G401 (cell line): ENCODE results near the gene CAMSAP3. TPM values are rescaled to one million over a fixed set of nuclear protein-coding genes. Genes with fewer than 3 reads are reported as not detected.

Source experiments
- DNase-seq: peaks from one replicate; pipeline ENCODE4 v3.0.0-alpha.2; 2015; ENCODE audit warnings: low spot score
- in situ Hi-C: cut with HindIII; loops from 2 replicates; pipeline ENCODE4 v1.10.0; 2016; ENCODE audit warnings: low sequenced_read_pairs, mixed read lengths
- total RNA-seq: library from RNA; depleted of rRNA; stranded (reverse); fragments of >200 nt; shearing (Covaris generic); gene quantifications from 2 replicates; pipeline ENCODE4 v1.2.3, GENCODE V29; 2014

The CAMSAP3 gene
- total RNA-seq, 1 experiment from 2014 or later: 3.3 TPM

DNA sequence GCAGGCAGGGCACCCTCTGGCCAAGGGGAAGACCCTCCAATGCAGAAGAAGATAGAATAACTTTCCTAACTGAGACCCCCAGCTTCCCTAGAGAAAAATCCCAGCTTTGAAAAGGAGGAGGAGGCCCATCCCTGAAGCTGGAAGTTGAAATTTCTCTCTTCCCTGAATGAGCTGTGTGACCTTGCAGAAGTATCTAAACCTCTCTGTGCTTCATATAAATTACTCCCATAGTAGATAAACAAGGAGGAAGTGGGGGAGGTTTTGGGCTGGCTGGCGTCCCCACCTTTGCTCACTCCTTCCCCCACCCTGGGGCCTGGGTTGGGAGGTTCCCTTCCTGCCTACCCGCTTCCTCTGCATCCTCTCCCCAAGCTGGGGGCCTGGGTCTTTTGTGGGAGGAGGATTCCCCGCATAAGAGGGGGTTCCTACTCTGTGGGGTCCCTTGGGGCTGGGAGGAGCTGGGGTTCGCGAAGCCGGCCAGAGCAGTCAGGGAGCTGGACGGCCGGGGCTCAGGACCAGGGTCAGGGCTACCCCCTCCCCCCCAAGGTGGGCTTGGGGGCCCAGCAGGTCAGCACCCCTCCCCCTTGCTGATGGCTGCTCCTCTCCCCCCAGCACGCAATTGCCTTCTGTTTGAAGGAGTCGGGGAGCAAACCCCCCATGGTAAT, 11.7 kb downstream of the CAMSAP3 start:
- in situ Hi-C loops: no loop called here
- no peak for DNase-seq

DNA sequence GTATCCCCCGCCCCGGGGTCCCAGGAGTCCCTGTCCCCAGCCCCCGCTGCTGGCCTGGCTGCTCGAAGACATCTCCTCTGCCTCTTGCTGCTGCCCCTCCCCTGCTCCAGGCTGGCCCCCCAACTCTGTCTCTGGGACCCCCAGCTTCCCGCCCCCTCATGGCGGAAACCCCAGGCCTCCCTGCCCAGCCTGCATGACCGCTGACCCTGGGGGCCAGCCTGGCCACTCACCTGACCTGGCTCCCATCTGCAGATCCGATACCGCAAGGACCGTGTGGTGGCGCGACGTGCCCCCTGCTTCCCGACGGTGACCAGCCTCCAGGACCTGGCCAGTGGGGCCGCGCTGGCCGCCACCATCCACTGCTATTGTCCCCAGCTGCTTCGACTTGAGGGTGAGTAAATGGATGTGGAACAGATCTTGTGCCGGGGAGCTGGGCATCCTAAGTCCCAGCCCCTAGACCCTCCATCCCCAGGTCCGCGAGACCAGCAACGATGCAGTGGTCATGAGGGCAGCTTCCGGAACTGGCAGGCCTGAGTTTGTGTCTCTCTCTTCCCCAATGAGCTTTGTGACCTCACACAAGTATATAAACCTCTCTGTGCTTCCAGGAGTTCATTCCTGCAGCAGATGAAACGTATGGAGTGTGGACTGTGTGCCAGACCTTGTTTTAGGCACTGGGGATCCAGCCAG, 12.4 kb downstream of the CAMSAP3 start:
- DNase-seq: no peak
- in situ Hi-C loops: no loop called here

DNA sequence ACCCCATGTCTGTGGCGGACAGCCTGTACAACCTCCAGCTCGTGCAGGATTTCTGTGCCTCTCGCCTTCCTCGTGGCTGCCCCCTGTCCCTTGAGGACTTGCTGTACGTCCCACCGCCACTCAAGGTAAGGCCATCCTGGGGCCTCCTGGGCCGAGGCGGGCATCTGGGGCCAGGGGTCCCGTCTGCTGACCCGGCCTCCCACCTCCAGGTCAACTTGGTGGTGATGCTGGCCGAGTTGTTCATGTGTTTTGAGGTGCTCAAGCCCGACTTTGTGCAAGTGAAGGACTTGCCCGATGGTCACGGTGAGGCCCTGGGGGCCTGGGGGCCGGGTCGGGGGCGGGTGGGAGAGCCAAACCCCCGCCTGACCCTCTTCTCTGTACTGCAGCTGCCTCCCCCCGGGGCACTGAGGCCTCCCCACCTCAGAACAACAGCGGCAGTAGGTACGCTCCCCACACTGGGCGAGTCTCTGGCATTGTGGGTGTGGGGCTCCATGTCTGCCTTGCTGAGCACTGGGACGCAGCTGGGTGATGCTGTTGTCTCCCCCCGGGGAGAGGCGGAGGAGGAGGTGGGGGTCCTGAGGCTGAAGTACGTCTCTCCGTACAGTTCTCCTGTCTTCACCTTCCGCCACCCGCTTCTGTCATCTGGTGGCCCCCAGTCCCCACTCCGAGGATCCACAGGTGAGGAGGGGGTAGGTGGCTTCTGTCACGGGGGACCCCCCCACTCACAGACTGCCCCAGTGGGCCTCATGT, 15.0 kb downstream of the CAMSAP3 start:
- no peak for DNase-seq
- in situ Hi-C loops: no loop called here

DNA sequence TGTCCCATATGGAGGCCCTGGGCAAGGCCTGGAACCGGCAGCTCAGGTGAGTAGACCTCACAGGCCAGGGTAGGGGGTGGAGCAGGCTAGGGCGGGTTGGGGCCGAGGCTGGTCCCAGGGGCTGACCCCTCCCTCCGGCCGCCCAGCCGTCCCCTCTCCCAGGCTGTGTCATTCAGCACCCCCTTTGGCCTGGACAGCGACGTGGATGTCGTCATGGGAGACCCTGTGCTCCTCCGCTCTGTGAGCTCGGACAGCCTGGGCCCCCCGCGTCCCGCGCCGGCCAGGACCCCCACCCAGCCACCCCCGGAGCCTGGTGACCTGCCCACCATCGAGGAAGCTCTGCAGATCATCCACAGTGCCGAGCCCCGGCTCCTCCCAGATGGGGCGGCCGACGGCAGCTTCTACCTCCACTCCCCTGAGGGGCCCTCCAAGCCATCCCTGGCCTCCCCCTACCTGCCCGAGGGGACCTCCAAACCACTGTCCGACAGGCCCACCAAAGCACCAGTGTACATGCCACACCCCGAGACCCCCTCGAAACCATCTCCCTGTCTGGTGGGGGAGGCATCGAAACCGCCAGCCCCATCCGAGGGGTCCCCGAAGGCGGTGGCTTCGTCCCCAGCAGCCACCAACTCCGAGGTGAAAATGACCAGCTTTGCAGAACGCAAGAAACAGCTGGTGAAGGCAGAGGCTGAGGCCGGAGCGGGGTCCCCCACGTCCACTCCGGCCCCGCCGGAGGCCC, 16.0 kb downstream of the CAMSAP3 start:
- in situ Hi-C loops: no loop called here
- no peak for DNase-seq

DNA sequence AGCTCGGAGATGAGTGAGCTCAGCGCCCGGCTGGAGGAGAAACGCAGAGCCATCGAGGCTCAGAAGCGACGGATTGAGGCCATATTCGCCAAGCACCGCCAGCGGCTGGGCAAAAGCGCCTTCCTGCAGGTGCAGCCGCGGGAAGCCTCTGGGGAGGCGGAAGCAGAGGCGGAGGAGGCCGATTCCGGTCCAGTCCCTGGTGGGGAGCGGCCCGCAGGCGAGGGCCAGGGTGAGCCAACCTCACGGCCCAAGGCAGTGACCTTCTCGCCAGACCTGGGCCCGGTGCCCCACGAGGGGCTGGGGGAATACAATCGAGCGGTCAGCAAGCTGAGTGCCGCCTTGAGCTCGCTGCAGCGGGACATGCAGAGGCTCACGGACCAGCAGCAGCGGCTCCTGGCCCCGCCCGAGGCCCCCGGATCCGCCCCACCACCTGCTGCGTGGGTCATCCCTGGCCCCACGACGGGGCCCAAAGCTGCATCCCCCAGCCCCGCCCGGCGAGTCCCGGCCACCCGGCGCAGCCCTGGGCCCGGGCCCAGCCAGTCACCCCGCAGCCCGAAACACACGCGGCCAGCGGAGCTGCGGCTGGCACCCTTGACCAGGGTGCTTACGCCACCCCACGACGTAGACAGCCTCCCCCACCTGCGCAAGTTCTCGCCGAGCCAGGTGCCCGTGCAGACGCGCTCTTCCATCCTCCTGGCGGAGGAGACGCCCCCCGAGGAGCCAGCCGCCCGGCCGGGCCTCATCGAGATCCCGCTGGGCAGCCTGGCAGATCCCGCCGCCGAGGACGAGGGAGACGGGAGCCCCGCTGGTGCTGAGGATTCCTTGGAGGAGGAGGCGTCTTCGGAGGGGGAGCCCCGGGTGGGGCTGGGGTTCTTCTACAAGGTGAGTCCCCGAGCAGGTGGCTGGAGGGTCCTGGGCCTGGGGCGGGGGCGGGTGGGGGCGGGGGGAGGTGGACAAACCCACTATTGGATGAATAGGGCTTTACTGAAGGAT, 16.9 kb downstream of the CAMSAP3 start:
- in situ Hi-C loops: no loop called here

DNA sequence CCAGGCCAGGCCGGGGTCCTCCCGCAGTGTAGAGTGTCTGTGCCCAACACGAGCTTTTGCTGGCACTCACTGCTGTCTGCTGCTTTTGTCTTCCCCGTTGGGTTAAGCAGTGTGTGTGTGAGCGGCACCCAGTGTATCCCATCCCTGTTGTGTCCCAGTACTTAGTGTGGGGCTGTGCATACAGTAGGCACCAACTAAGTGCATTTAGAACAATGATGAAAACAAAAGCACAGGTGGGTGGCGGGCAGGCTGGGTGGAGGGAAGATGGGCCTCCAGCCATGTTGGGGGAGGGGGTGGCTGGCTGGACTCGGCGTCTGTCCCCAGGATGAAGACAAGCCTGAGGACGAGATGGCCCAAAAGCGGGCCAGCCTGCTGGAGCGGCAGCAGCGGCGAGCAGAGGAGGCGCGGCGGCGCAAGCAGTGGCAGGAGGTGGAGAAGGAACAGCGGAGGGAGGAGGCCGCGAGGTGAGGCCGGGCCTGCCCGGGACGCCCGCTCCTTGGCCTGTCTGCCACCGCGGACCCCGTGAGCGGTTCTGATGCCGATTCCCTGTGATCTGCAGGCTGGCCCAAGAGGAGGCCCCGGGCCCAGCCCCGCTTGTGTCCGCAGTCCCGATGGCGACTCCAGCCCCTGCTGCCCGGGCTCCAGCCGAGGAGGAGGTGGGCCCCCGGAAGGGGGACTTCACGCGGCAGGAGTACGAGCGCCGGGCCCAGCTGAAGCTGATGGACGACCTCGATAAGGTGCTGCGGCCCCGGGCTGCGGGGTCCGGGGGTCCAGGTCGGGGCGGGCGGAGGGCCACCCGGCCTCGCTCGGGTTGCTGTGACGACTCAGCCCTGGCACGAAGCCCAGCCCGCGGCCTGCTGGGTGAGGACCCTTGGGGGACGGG, 19.4 kb downstream of the CAMSAP3 start:
- in situ Hi-C loops: no loop called here
- DNase-seq: no peak

More for the DNA sequence above, 16.9 kb downstream of the CAMSAP3 start:
- DNase-seq: no peak

DNA sequence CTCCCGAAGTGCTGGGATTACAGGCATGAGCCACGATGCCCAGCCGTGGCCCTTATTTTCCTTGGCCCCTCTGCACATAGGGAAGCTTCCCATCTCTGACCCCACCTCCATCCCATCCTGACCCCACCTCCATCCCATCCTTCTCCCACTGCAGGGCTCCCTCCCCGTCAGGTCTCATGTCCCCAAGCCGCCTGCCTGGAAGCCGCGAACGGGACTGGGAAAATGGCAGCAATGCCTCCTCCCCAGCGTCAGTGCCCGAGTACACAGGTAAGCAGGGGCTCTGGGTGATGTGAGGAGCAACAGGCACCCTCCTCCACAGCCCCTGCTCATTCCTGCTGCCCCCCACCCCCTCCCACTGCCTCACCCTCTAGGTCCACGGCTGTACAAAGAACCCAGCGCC, 21.5 kb downstream of the CAMSAP3 start:
- in situ Hi-C loops: no loop called here
- no peak for DNase-seq

DNA sequence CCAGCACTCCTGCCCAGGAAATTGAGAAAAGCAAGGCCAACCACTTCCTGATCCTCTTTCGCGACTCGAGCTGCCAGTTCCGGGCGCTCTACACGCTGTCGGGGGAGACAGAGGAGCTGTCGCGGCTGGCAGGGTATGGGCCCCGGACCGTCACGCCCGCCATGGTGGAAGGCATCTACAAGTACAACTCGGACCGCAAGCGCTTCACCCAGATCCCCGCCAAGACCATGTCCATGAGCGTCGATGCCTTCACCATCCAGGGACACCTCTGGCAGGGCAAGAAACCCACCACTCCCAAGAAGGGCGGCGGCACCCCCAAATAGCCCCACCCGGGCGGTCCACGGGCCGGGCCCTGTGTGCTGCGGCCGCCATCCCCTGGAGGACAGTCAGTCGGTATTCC, 22.1 kb downstream of the CAMSAP3 start:
- in situ Hi-C loops: no loop called here
- no peak for DNase-seq

DNA sequence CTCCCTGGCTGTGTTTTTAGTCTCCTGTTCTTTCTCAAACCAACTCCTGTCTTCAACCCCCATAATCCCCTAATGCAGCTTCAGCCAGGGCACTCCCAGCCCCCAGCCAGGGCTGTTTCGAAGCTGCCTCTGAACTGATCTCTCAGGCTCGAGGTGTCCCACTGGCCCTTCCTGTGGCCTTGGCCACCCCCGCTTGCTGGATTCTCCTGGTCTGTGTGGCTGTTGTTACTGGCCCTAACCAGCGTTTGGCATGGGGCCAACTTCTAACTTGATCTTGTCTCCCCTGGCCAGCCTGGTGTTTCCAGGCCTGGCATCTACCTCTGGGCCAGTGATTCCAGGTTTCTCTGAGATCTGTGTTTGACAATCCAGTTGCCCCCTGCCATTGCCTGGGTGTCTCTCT, 22.7 kb downstream of the CAMSAP3 start:
- peak; percentile 23 for DNase-seq
- in situ Hi-C loops: no loop called here

DNA sequence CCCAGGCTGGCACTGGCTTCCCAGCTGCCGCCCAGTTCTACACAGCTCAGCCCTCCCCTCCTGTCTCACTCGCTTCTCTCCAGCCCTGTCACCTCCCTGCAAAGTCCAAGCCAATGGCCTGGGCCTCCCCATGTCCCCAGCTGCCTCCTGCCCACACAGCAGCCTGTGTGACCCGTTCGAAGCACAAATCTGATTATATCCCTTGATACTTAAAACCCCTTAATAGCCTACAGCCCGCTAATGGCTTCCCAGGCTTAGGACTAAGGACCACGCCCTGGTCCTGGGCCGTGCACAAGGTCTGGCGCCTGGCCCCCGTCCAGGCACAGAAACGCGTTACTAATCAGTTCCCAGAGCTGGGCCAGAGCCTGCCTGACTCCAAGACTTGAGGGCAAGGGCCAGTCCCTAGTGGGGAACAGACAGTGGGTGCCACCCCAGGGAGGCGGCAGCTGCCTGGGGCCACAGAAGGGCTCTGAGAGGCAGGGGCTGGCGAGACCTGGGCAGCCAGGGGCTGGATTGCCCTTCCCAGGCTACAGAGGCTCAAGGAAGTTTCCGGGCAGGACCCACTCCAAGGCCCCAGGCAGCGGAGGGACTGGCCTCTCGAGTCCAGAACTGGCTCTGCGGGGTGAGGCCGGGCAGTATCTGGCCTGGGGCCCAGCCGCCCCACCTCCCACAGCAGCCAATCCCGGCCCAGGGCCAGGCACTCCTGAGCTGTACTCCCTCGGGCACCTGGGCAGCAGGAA, 23.3 kb downstream of the CAMSAP3 start:
- no peak for DNase-seq
- in situ Hi-C loops: no loop called here

DNA sequence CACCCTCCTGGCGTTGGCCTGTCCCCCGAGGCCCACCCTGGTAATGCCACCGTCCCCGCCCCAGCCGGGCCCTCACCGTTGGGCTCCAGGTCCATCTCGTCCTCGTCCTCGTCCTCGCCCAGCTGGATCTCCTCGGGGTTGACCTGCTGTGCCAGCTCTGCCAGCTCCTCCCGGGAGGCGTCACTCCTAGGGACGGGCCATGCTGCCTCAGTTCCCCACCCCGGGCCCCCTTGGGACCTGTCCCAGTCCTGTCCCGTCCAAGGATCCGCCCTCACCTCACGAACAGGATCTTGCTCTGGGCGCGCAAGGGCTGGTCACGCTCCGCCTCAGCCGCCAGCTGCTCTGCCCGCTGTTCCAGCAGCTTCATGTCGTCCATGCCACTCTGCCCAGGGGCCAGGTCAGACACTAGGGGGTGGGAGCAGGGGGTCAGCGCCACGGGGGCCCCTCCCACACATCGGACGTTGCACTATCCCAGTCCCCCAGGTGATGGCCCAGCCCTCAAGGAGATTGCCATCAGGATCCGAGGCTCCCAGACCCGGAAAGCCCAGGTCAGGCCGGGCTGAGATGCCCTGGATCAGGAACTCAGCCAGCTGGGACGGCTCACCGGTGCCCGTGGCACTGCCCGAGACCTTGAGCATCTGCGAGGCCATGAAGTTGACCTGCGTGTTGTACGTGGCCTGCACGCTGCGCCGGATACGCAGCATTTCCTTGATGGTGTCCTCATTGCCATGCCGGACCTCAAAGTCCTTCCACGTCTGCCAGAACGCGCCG, 24.2 kb downstream of the CAMSAP3 start:
- in situ Hi-C loops: no loop called here
- DNase-seq: no peak

DNA sequence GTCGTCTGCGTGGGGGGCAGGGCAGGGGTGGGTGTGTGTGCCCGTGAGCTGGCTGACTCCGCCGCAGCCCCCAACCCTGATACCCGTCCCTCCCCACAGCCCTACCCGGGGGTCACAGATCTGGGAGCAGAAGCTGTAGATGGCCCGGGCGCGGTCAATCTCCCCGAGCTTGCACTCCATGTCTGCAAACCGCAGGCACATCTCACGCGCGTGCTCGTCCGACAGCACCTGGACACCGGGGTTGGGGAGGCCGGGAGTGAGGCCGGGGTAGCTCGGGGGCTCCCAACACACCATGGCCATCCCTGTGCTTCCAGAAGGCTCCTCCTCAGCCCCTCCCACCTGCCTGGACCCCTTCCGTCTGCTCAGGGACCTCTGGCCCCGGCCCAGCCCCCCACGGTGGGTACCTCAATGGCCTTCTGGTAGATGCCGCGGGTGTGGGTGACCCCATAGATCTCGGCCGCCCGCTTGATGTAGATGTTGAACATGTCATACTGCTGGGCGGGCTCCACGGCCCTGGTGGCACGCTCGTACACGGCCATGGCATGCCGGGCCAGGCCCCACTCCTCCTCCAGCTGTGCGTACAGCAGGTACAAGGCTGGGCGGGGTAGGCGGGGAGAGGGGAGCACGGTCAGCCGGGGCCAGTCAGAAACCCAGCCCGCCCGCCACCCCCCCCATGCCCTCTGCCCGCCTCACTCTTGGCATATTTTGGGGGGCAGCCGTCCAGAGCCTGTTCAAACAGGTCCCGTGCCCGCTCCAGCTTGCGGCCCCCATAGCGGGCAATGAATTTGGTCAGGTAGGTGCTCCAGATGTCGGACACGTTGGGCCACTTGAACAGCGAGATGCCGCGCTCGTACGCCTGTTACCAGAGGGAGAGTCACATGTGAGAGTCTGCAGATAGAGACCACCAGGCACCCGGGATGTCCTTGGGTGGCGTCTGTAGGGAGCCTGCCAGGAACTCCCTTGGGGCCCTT, 25.1 kb downstream of the CAMSAP3 start:
- no peak for DNase-seq
- in situ Hi-C loops: no loop called here

DNA sequence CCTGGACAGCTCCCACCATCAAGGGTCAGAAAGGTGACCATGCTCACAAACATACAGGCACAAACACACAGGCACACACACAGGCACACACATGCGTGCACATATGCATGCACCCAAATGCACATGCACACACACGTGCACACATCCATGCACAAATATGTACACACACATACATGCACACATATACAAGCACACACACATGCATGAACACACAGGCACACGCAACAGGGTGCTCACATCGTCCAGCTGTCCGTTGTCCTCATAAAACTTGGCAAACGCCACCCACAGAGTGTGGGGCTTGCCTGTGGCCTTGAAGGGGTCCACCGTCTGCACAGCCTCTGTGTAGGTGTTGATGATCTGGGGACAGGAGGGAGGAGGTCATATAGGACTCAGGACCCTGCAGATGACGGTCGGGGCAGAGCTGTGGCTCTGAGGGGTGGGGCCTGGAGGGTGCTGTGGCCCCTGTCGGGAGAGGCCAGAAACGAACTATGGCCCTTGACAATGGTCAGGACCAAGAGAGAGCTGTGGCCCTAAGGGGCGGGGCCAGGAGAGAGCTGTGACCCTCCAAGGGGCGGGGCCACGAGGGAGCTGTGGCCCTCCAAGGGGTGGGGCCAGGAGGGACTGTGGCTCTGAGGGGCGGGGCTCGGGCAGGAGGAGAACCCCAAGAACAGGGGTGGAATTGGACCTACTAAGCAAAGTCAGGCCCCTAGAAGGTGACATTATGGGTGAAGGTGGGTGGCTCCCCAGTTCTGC, 27.4 kb downstream of the CAMSAP3 start:
- DNase-seq: no peak
- in situ Hi-C loops: no loop called here

DNA sequence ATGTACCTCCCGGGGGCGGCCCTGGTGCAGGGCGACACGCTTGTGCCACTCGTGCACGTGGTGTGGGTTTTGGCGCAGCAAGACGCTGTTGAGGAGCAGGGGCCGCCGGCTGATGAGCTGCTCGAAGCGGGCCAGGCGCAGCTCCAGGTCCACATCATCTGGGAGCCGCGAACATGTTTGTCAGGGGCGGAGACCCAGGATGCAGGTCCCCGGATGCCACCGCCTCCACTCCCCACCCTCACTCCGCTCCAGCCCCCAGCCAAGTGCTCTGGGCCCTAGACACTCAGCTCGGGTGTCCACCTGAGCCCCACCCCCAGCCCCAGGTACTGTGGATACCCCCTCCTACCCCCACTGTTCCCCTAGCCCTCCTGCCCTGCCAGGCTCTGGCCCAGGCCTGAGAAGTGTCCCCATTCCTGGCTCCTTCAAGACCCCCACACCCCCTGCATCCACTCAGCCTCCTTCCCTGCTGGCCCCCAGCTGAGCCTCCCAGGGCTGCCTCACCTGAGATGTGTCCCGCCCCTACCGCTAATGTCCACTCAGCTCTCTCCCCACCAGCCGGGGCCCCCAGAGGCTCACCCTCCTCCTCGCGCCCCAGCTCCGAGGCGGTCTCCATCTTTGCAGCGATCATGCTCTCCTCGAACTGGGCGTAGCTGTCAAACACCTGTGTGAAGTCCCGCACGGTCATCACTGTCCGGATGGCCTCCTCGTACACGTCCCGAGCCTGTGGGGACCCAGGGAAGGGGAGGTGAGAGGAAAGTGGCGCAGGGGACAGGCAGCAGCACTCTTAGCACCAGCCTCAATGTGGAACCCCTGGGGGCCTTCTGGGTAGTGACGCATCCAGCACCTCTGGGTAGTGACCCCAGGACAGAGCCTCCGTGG, 28.3 kb downstream of the CAMSAP3 start:
- DNase-seq: no peak
- in situ Hi-C loops: no loop called here
